Liver (tissue), 3 donors: Measurements from ENCODE around the gene LAMA5.

Experiments
- CTCF ChIP-seq: fragments of 150-350 bp; IDR thresholded peaks from 2 replicates; pipeline ENCODE4 v1.5.1; 2017; ENCODE audit warnings: improper control_type of control experiment, low read depth, low read length; ENCODE audit not compliant: missing input control
- EGR1 ChIP-seq, 2 donors: IDR thresholded peaks; 2 replicates each; pipeline ENCODE4 v1.6.1; 2016 to 2018; ENCODE audit warnings: antibody characterized with exemption in 2 of 2, low read depth in 2 of 2
- FOXA1 ChIP-seq: IDR thresholded peaks from 2 replicates; pipeline ENCODE4 v1.6.1; 2016; ENCODE audit warnings: antibody characterized with exemption
- GABPA ChIP-seq, 2 donors: IDR thresholded peaks in 1 of 2; conservative IDR thresholded peaks in 1 of 2; 2 replicates each; pipeline ENCODE4 v1.6.1; 2016; ENCODE audit warnings: antibody characterized with exemption in 2 of 2, mild to moderate bottlenecking in 1 of 2, moderate library complexity in 1 of 2
- JUND ChIP-seq, 2 donors: IDR thresholded peaks; 2 replicates each; pipeline ENCODE4 v1.6.1; 2016; ENCODE audit warnings: antibody characterized with exemption in 2 of 2
- REST ChIP-seq: IDR thresholded peaks from 2 replicates; pipeline ENCODE4 v1.6.1; 2016; ENCODE audit warnings: antibody characterized with exemption, mild to moderate bottlenecking
- SP1 ChIP-seq: IDR thresholded peaks from 2 replicates; pipeline ENCODE4 v1.6.1; 2018; ENCODE audit warnings: antibody characterized with exemption, mild to moderate bottlenecking
- TAF1 ChIP-seq: conservative IDR thresholded peaks from 2 replicates; pipeline ENCODE4 v1.6.1; 2016; ENCODE audit warnings: antibody characterized with exemption, mild to moderate bottlenecking
- ZBTB33 ChIP-seq: IDR thresholded peaks from 2 replicates; pipeline ENCODE4 v1.6.1; 2016; ENCODE audit warnings: antibody characterized with exemption
- donor health status: healthy.
- donor health status: healthy.

GRCh38 chr20:62348604-62349003 lies 18.5 kb downstream of the LAMA5 start:
- TF ChIP-seq CTCF (no peak), SP1 (no peak), FOXA1 (no peak), TAF1 (no peak), GABPA (IDR thresholded peaks at IDR 0.05 in 1 of 2, conservative IDR thresholded peaks at IDR 0.05 in 1 of 2) (no peak), JUND (IDR thresholded peaks at IDR 0.05) (no peak), ZBTB33 (no peak), EGR1 (IDR thresholded peaks at IDR 0.05; ENCODE audit: low read depth in 2 of 2) (no peak), REST (no peak)
